ENCODE results near the gene TDO2. TPM values are rescaled to one million over a fixed set of nuclear protein-coding genes. Genes with fewer than 3 reads are reported as not detected.
A peak's percentile ranks its signal among the peaks of the same experiment; 100 is the strongest.

TDO2 gene
- total and polyA plus RNA-seq, 2 of the 13 experiments (the other 11 are each of a cell fraction or from before 2014, with no cell fraction given), result not detected

DNA sequence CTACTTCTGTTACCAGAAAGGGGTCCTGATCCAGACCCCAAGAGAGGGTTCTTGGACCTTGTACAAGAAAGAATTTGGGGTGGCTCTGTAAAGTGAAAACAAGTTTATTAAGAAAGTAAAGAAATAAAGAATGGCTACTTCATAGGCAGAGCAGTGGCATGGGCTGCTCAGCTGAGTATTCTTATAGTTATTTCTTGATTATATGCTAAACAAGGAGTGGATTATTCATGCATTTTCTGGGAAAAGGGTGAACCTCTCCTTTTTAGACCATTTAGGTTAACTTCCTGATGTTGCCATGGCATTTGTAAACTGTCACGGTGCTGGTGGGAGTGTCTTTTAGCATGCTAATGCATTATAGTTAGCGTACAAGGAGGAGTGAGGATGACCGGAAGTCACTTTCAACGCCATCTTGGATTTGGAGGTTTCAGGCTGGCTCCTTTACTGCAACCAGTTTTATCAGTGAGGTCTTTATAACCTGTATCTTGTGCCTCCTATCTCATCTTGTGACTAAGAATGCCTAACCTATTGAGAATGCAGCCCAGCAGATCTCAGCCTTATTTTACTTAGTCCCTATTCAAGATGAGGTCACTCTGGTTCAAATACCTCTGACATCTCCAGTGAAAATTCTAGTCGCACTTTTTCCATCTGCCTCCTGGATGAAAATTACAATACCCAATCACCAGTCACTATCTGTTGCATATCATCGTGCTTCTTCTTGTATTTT is 15.5 kb upstream of the TDO2 start:
- H3K4me1 ChIP-seq (ENCODE audit: insufficient read depth, low read length), result no peaks in the 10 kb centered on the region
- no peaks in the 10 kb centered on the region for H3K27me3 ChIP-seq (ENCODE audit: control insufficient read depth in 1 of 2, insufficient read depth in 2 of 2, low read length in 2 of 2)
- intact Hi-C loops (cut with micrococcal nuclease; ENCODE audit: unreplicated experiment), result no loop called here
- no TSS peak for BruUV-seq (replicated peaks)
- ATAC-seq (no peak), FAIRE-seq (no peak), DNase-seq (ENCODE audit: low spot score) (no peak)
- CTCF ChIA-PET (ENCODE audit: low intra/inter-chr PET ratio, low total read pairs), result no interaction called here
- no peak overlapping the region for H3K9ac ChIP-seq (ENCODE audit: insufficient read depth, low read depth, low read length)
- no peak for TF ChIP-seq ZNF678 (CRISPR knock-in tag; IDR thresholded peaks at IDR 0.05)
- no peak for TF ChIP-seq ZFYVE20 (CRISPR knock-in tag; IDR thresholded peaks at IDR 0.05; ENCODE audit: borderline replicate concordance, low read depth)
- TF ChIP-seq SP1 (IDR thresholded peaks at IDR 0.05), result no peak
- TF ChIP-seq SP1 (CRISPR knock-in tag; IDR thresholded peaks at IDR 0.05), result no peak
- POLR2A ChIA-PET, result no interaction called here
- in situ Hi-C loops (cut with HindIII; ENCODE audit: extremely low pct_ligation_motif_present, low pct_unique_long_range_greater_than_20kb), result no loop called here
- no peaks in the 10 kb centered on the region for H4K20me1 ChIP-seq (ENCODE audit: insufficient read depth, low read length)
- no peak overlapping the region for H3K4me3 ChIP-seq (replicated peaks in 1 of 3; ENCODE audit: insufficient read depth in 1 of 3, low read depth in 2 of 3, low read length in 3 of 3)
- WGBS (ENCODE audit: low lambda C conversion rate), result 26% methylated on average over 3 of the region's 6 CpGs
- no peak overlapping the region for H2AFZ ChIP-seq (ENCODE audit: low read length)
- no peak overlapping the region for H3K27ac ChIP-seq (ENCODE audit: extremely low read length, insufficient read depth, low read length)
- H3K36me3 ChIP-seq (replicated peaks in 1 of 2; ENCODE audit: control insufficient read depth in 1 of 2, insufficient read depth in 2 of 2, low read length in 2 of 2), result no peaks in the 10 kb centered on the region
- no peak overlapping the region for H3K4me2 ChIP-seq (ENCODE audit: low read depth, low read length)
- peaks cover 6% of the 10 kb centered on the region; the same call in 1 of the 2 replicates for H3K9me3 ChIP-seq (ENCODE audit: low read length)
- no peaks in the 10 kb centered on the region for H3K79me2 ChIP-seq (ENCODE audit: insufficient read depth, low read length)

- H3K27ac ChIP-seq (ENCODE audit: extremely low read length, insufficient read depth, low read length), result no peak overlapping the region
- no peaks in the 10 kb centered on the region for H3K79me2 ChIP-seq (ENCODE audit: insufficient read depth, low read length)
- no peak overlapping the region for H3K4me2 ChIP-seq (ENCODE audit: low read depth, low read length)
- H3K36me3 ChIP-seq (replicated peaks in 1 of 2; ENCODE audit: control insufficient read depth in 1 of 2, insufficient read depth in 2 of 2, low read length in 2 of 2), result no peaks in the 10 kb centered on the region
- ATAC-seq (no peak), DNase-seq (ENCODE audit: low spot score) (no peak), FAIRE-seq (no peak)
- H3K4me1 ChIP-seq (ENCODE audit: insufficient read depth, low read length), result no peaks in the 10 kb centered on the region
- WGBS (ENCODE audit: low lambda C conversion rate), result 2% methylated on average over 5 of the region's 5 CpGs
- H4K20me1 ChIP-seq (ENCODE audit: insufficient read depth, low read length), result no peaks in the 10 kb centered on the region
- in situ Hi-C loops (cut with HindIII; ENCODE audit: extremely low pct_ligation_motif_present, low pct_unique_long_range_greater_than_20kb) (no loop called here), intact Hi-C loops (cut with micrococcal nuclease; ENCODE audit: unreplicated experiment) (no loop called here)
- POLR2A ChIA-PET, result no interaction called here
- H3K27me3 ChIP-seq (ENCODE audit: control insufficient read depth in 1 of 2, insufficient read depth in 2 of 2, low read length in 2 of 2), result no peaks in the 10 kb centered on the region
- no TSS peak for BruUV-seq (replicated peaks)
- CTCF ChIA-PET (ENCODE audit: low intra/inter-chr PET ratio, low total read pairs), result no interaction called here
- no peak overlapping the region for H3K9ac ChIP-seq (ENCODE audit: insufficient read depth, low read depth, low read length)
- H3K9me3 ChIP-seq (ENCODE audit: low read length), result no peaks in the 10 kb centered on the region
- peak overlapping the region; percentile 54 for H2AFZ ChIP-seq (ENCODE audit: low read length)
- no peak overlapping the region for H3K4me3 ChIP-seq (replicated peaks in 1 of 3; ENCODE audit: insufficient read depth in 1 of 3, low read depth in 2 of 3, low read length in 3 of 3)
- TF ChIP-seq RERE (CRISPR knock-in tag; IDR thresholded peaks at IDR 0.05; ENCODE audit: low read depth), result no peak
- TF ChIP-seq, protein P1, sequence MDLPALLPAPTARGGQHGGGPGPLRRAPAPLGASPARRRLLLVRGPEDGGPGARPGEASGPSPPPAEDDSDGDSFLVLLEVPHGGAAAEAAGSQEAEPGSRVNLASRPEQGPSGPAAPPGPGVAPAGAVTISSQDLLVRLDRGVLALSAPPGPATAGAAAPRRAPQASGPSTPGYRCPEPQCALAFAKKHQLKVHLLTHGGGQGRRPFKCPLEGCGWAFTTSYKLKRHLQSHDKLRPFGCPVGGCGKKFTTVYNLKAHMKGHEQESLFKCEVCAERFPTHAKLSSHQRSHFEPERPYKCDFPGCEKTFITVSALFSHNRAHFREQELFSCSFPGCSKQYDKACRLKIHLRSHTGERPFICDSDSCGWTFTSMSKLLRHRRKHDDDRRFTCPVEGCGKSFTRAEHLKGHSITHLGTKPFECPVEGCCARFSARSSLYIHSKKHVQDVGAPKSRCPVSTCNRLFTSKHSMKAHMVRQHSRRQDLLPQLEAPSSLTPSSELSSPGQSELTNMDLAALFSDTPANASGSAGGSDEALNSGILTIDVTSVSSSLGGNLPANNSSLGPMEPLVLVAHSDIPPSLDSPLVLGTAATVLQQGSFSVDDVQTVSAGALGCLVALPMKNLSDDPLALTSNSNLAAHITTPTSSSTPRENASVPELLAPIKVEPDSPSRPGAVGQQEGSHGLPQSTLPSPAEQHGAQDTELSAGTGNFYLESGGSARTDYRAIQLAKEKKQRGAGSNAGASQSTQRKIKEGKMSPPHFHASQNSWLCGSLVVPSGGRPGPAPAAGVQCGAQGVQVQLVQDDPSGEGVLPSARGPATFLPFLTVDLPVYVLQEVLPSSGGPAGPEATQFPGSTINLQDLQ (CRISPR knock-in tag; IDR thresholded peaks at IDR 0.05), result no peak
- no peak for TF ChIP-seq MZF1 (CRISPR knock-in tag; IDR thresholded peaks at IDR 0.05; ENCODE audit: borderline replicate concordance)
- no peak for TF ChIP-seq HNRNPL (IDR thresholded peaks at IDR 0.05; ENCODE audit: low read depth, low read length)
- no peak for TF ChIP-seq PHF5A (CRISPR knock-in tag; IDR thresholded peaks at IDR 0.05; ENCODE audit: low read depth, unreplicated experiment)
Observed at GRCh38 chr4:155889031-155889793, 14.3 kb upstream of the TDO2 start.

Data from HepG2 (cell line).